ENCODE results near the gene TAAR5.
A peak's percentile ranks its signal among the peaks of the same experiment; 100 is the strongest.
"Not testable (repeated sequence)": the region's sequence is repeated elsewhere in the genome, so short reads cannot be mapped to it uniquely, and the experiment has no call there.

Gene TAAR5

GRCh38 chr6:132589454-132589853, at the start of gene TAAR5:
Gene TAAR5, minus strand, starts transcription at chr6:132589741. Its CDS starts 55 bp downstream, at chr6:132589686.
- DNase-seq = no peak

DNA sequence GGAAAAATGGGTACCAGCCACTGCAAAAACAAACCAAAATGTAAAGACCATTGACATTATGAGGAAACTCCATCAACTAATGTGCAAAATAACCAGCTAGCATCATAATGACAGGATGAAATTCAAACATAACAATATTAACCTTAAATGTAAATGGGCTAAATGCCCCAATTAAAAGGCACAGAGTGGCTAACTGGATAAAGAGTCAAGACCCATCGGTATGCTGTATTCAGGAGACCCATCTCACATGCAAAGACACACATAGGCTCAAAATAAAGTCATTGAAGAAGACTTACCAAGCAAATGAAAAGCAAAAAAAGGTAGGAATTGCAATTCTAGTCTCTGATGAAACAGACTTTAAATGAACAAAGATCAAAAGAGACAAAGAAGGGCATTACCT, 47.6 kb upstream of the TAAR5 start:
- DNase-seq = not testable (repeated sequence)

- DNase-seq = not testable (repeated sequence)
These were observed 46.4 kb upstream of the TAAR5 start for GRCh38 chr6:132635906-132636305.

GRCh38 chr6:132635288-132635687, 45.7 kb upstream of the TAAR5 start:
- not testable (repeated sequence) for DNase-seq

DNA sequence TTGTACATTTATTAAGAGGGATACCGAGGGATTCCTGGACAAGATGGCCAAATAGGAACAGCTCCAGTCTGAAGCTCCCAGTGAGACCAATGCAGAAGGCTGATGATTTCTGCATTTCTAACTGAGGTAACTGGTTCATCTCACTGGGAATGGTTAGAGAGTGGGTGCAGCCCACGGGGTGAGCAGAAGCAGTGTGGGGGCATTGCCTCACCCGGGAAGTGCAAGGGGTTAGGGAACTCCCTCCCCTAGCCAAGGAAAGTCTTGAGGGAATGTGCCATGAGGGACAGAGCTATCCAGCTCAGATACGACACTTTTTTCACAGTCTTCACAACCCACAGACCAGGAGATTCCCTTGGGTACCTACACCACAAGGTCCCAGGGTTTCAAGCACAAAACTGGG, 45.3 kb upstream of the TAAR5 start:
- no peak for DNase-seq

GRCh38 chr6:132633362-132633761, 43.8 kb upstream of the TAAR5 start:
- DNase-seq = no peak

- DNase-seq = no peak
These were observed 34.6 kb upstream of the TAAR5 start, which contains the start of gene TAAR2 for GRCh38 chr6:132624175-132624574. Gene TAAR2, minus strand, starts transcription at chr6:132624275. Its CDS starts 0 bp downstream, at chr6:132624275.

GRCh38 chr6:132623106-132623845, 33.7 kb upstream of the TAAR5 start:
- DNase-seq = no peak

DNA sequence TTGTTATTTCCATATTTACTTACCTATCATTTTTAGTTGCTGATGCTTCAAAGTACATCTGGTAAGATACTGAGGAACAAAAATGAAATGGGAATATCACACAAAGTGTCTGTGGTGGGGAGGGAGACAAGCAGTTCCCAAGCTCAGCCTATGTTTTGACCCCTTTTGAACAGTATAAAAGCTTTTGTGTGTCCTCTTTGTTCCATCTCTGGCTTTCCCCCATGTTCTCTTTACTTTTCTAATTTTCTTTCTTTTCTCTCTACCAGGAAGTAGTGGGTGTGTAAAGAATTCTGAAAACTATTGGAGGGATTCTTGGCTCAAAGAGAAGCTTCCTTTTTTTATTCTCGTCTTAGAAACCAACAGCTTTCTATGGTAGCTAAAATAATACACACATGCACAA, 27.1 kb upstream of the TAAR5 start:
- DNase-seq = no peak

GRCh38 chr6:132614554-132614953, 25.0 kb upstream of the TAAR5 start:
- DNase-seq = peak; percentile 10

GRCh38 chr6:132612449-132613108, 23.0 kb upstream of the TAAR5 start:
- peak; percentile 23 for DNase-seq

- DNase-seq = no peak
These were observed 22.1 kb upstream of the TAAR5 start for GRCh38 chr6:132611616-132612015.

GRCh38 chr6:132607544-132608233, 18.1 kb upstream of the TAAR5 start:
- DNase-seq = no peak

- no peak for DNase-seq
These were observed 15.2 kb upstream of the TAAR5 start for GRCh38 chr6:132604635-132605152.

DNA sequence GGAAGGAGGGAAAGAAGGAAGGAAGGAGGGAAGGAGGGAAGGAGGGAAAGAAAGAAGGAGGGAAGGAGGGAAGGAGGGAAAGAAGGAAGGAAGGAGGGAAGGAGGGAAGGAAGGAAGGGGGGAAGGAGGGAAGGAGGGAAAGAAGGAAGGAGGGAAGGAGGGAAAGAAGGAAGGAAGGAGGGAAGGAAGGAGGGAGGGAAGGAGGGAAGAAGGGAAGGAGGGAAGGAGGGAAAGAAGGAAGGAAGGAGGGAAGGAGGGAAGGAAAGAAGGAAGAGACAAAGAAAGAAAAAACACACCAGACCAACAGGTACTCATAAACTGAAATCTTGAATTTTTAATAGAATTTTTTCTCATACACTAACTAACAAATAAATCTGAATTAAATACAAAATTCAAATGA, 11.4 kb upstream of the TAAR5 start:
- not testable (repeated sequence) for DNase-seq

GRCh38 chr6:132598473-132598872, 8.9 kb upstream of the TAAR5 start:
- no peak for DNase-seq

GRCh38 chr6:132596201-132596600, 6.7 kb upstream of the TAAR5 start:
- DNase-seq = no peak

DNA sequence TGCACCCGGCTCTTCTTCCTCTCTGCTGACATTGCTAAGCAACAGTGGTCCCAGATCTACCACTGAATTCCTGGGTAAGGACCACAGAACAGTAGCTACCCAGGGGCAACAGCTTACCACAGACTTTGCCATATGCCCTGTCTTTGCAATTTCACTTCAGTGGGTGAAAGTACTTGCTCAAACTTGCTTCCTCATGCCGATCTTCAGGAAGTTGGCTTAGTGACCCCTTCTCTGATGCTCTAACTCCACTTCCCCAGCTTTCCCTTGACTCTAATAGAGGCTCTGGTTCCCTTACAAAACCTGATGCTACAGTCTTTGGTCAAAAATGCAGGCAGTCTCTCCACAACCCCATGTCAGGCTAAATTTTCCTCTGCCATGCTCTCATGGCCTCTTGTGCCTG, 3.3 kb upstream of the TAAR5 start:
- no peak for DNase-seq

DNA sequence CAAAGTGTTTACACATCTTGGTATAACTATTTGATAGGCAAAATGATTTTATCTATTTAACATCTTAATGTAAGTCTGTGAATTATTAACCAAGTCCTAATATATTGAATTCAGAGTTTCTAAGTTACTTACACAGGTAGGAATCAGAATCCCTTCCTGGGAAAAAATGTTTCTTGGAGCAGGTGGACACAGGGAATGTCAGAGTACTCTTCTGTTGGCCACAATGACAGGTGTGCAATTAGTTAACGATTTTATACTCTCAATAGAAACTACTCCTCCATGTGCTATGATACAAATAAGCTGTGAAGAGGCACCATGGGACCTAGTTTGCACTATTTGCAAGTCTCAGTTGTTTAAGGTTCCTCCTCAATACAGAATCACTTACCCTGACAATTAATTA, 821 bp upstream of the TAAR5 start:
- no peak for DNase-seq

GRCh38 chr6:132587424-132587823, 2.1 kb downstream of the TAAR5 start:
- DNase-seq = no peak

- no peak for DNase-seq
These were observed 4.8 kb downstream of the TAAR5 start for GRCh38 chr6:132584698-132585097.

GRCh38 chr6:132571774-132572173, 17.8 kb downstream of the TAAR5 start:
- no peak for DNase-seq

- no peak for DNase-seq
These were observed 19.2 kb downstream of the TAAR5 start, which contains the start of gene TAAR6 for GRCh38 chr6:132570221-132570777. Gene TAAR6, plus strand, starts transcription at chr6:132570322. Its CDS starts 0 bp downstream, at chr6:132570322.
